Measurements from ENCODE around the gene SLC9A3.

The SLC9A3 gene

GRCh38 chr5:554284-554988, 30.2 kb upstream of the SLC9A3 start:
- DNase-seq: no peak

GRCh38 chr5:553874-554273, 29.6 kb upstream of the SLC9A3 start:
- no peak for DNase-seq

GRCh38 chr5:551406-551805, 27.2 kb upstream of the SLC9A3 start:
- no peak for DNase-seq

- no peak for DNase-seq
Measured at GRCh38 chr5:549229-549628, 25.0 kb upstream of the SLC9A3 start.

DNA sequence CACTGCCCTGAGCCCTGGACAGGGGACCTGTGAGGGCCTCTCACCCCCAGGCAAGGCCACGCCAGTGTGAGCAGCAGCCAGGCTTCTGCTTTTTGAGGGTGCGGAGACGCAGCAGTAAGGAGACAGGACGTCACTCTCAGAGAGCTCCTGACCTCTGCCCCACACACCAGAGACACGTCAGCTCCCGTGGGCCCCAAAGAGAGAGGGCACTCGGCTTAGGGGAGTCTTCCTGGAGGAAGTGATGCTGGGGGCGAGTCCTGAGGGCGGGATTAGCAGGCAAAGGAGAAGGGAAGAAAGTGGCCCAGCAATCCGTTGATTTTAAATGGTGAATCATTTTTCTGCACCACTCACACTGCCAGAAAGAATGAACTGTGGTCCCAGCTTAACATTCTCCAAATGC, 24.0 kb upstream of the SLC9A3 start:
- no peak for DNase-seq

- DNase-seq: peak in 2 of 3 experiments; percentile 38 to 56
Measured at GRCh38 chr5:547086-547924, 23.1 kb upstream of the SLC9A3 start.

DNA sequence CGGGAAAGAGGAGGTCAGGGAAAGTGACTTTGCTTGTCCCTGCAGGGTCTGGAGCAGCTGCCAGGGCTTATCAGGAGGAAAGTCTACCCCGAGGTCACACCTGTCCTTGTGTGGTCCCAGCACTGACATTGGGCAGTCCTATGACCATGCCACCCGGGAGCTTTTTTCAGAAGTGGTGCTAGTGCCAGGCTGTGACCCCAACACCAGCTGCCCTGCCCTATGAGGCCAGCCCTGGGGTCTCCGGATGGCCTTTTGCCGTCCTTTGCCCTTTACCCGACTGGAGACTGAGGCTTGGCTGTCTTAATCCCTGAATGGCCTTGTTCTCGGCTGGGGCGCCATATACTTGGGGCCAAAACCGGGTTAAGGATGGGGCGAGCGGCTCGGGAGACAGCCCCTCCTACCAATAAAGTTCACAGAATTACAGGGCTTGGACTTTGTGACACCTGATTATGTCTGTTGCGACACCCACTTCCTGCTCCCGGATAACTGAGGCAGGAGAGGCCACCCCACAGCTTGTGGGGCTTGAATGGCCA, 22.2 kb upstream of the SLC9A3 start:
- no peak for DNase-seq

DNA sequence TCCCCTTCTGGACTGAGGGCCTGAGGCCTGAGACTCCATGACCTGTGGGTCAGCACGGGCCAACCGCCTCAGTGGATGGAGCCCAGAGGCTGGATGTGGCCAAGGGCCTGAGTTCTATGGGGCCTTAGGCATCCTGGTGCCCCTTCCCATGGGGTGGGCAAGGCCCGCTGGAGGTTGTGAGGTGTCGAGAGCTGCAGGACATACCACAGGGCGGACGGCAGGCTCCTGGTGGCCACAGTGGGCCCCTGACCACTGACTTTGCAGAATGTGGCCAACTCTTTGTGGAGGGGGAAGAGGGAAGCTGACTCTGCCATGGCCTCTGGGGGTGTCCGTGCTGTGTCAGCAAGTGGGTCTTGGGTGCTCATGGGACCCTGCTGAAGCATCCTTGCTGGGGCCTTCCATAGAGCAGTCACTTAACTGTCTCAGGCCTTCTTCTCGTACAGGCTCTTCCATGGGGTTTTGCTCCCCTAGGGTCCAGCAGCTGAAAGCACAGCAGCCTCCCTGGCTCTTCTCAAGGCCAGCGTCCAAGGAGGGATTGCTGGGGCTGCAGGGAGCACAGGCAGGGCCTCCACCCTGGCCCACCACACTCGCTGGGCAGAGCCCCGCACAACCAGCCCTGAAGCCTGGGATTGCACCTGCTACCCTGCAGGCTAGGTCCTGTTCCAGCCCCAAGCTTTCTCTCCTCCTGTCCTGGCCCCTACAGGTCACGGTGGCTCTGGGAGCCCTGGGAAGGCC, 21.6 kb upstream of the SLC9A3 start:
- DNase-seq: no peak

DNA sequence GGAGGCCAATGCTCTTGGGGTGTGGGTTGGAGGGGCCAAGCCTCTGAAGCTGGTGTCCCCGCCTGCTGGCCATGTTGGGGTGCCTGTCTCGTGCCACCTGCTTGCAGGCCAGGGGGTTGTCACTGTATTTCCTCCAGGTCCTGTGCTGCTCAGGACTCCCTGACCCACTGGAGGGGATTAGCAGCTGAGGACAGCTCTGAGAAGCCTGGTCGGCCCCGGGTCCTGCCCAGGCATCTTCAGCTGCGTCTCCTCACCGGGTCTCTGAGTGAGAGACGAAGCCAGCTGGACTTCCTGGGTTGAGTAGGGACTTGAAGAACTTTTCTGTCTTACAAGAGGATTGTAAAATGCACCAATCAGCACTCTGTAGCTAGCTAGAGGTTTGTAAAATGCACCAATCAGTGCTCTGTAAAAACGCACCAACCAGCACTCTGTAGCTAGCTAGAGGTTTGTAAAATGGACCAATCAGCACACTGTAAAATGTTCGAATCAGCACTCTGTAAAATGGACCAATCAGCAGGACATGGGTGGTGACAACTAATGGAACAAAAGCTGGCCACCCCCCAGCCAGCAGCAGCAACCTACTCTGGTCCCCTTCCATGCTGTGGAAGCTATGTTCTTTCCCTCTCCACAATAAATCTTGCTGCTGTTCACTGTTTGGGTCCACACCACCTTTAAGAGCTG, 20.6 kb upstream of the SLC9A3 start:
- no peak for DNase-seq

DNA sequence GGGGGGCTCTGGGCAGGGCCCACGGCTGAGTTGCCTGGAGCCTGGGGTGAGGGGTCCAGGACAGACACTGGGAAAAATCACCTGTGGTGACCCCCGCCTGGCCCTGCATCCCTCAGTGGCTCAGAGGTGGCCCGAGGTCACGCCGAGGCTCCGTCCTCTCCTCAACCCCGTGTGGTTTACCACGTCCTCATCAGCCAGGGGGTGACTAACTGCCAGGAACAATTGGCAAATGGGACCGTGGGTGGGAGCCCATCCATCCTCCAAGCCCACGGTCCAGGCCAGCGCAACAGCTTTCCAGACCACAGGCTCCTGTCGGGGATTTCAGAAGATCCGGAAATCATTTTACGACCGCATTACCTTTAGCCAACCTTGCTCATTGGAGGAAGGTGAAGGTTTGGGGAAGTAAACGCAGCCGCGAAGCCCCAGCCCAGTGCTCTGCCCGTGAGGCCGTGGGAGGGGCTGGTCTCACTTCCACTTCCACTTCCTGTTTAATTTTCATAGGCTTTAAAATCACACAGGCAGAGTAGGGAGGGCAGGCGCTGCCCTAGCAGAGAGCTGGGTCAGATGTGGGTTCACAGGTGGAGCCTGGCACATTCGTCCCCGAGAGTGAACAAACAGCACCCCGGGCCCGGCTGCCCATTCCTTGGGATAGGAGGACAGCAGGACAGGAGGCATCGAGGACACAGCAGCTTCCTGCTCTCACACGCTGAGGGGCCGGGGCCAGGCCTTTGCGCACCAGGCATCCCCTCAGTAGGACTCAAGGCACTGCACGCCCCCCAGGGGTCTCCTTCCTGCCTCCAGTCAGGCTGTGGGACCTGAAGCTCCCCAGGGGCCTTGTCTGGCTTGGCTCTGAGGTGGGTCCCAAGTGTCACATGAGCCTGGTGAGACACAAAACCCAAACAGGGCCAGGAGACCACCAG, 19.8 kb upstream of the SLC9A3 start:
- DNase-seq: no peak

GRCh38 chr5:543351-543750, 19.1 kb upstream of the SLC9A3 start:
- no peak for DNase-seq

- no peak for DNase-seq
Measured at GRCh38 chr5:542319-543311, 18.4 kb upstream of the SLC9A3 start.

- DNase-seq: no peak
Measured at GRCh38 chr5:541539-542318, 17.5 kb upstream of the SLC9A3 start.

DNA sequence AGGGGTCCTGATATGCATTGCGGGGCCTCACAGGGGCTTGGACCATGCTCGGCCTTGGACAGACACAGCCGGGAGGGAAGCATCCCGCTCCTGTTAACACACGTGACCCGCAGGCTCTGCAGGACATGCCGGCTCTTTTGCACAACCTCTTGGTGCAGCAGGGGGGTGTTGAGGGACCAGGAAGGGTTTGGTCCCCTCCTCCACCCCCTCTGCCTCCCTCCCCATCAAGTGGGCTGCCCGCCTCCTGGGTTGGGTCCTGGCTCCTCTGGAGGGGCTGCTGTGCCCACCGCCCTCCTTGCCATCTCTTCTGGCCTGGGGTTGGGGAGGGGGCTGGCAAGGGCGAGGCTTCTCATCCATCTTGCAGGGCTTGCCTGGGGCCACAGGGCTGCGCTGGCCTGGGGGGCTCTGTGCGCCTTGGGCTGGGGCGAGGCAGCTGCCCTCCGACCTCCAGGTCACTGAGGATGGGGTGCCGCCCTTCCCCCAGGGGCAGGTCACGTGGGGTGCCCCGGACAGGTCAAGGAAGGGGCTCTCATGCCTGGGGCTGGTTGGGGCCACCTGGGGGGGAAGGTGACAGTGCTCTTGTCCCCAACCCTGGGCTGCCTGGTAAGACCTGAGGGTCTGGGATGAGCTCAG, 16.8 kb upstream of the SLC9A3 start:
- DNase-seq: no peak

GRCh38 chr5:540071-540905, 16.0 kb upstream of the SLC9A3 start:
- peak in 2 of 3 experiments; percentile 73 to 87 for DNase-seq

DNA sequence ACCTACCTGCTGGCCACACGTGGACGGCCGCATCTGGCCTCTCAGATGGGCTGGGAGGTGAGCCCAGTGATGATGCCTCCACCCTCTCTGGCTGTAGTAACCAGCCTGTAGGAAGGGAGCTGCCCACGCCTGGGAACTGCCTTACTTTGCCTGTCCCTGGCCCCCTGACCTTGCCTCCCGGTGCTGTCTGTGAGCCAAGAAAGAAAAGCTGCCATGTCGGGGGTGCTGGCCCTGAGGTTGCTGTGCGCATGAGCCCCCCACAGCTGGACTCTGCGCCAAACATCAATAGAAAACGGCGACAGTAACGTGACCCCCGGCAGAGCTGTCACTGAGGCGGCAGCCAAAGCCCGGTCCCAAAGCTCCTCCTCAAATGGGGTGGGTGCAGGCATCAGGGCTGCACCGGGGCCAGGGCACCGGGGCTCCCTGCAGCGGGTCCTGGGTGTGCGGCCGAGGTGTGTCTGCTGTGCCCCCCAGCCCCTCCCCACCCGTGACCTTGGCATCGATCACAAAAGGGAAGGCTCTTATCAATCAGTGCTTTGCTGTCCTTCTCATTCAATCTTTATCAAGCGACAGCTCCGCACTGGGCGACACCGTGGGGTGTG, 15.3 kb upstream of the SLC9A3 start:
- DNase-seq: peak in 1 of 3 experiments; percentile 51

GRCh38 chr5:538801-539468, 14.7 kb upstream of the SLC9A3 start:
- peak in 2 of 3 experiments; percentile 51 to 58 for DNase-seq

Data from NCI-H1417 (cell line).